ENCODE results near the gene BRD4.

Gene BRD4

GRCh38 chr19:15300533-15301197, 31.7 kb downstream of the BRD4 start:
- CTCF ChIA-PET: interaction anchor here (0.6 to 0.7 kb wide), 2 partner anchors 17 to 126 kb away, joined by 3 read pairs; no protein-coding TSS in a partner anchor
- Histone ChIP-seq H3K27ac (ENCODE audit: extremely low read depth, low read depth, low read length) (no peak overlapping the region), H3K4me3 (ENCODE audit: low read depth, low read length) (no peak overlapping the region), H3K36me3 (ENCODE audit: control insufficient read depth in 2 of 2, insufficient read depth in 1 of 2, low read length in 2 of 2) (peaks cover 0 to 10% of the 10 kb centered on the region in 2 experiments; a peak in 2 of 3 replicates), H3K9me3 (ENCODE audit: control insufficient read depth, insufficient read depth, low read depth, low read length) (no peaks in the 10 kb centered on the region), H3K4me1 (ENCODE audit: control insufficient read depth, insufficient read depth, low read length) (peaks cover 46% of the 10 kb centered on the region)
- TF ChIP-seq SP7 (tag by site-specific recombination; IDR thresholded peaks at IDR 0.05) (peak; percentile 36; the same call in 1 of the 2 replicates), ZNF830 (tag by site-specific recombination; IDR thresholded peaks at IDR 0.05; ENCODE audit: low read depth) (no peak), PRDM4 (tag by site-specific recombination; IDR thresholded peaks at IDR 0.05) (peak; percentile 45; the same call in 1 of the 2 replicates), ZNF10 (tag by site-specific recombination; IDR thresholded peaks at IDR 0.05) (0 out of 2 replicates have a peak, but pooled peaks have one; percentile 12), ZNF629 (tag by site-specific recombination; IDR thresholded peaks at IDR 0.05) (no peak), ZNF561 (tag by site-specific recombination; IDR thresholded peaks at IDR 0.05; ENCODE audit: borderline replicate concordance) (0 out of 2 replicates have a peak, but pooled peaks have one; percentile 49), EGR2 (tag by site-specific recombination; IDR thresholded peaks at IDR 0.05; ENCODE audit: low read depth) (no peak), GLIS1 (tag by site-specific recombination; IDR thresholded peaks at IDR 0.05) (peak; percentile 29; the same call in 1 of the 2 replicates), ZNF549 (tag by site-specific recombination; IDR thresholded peaks at IDR 0.05) (no peak), ZBTB20 (tag by site-specific recombination; IDR thresholded peaks at IDR 0.05) (peak; percentile 25; the same call in 1 of the 2 replicates), ZNF146 (tag by site-specific recombination; IDR thresholded peaks at IDR 0.05) (peak; percentile 87)
- TF ChIP-seq, protein P1, sequence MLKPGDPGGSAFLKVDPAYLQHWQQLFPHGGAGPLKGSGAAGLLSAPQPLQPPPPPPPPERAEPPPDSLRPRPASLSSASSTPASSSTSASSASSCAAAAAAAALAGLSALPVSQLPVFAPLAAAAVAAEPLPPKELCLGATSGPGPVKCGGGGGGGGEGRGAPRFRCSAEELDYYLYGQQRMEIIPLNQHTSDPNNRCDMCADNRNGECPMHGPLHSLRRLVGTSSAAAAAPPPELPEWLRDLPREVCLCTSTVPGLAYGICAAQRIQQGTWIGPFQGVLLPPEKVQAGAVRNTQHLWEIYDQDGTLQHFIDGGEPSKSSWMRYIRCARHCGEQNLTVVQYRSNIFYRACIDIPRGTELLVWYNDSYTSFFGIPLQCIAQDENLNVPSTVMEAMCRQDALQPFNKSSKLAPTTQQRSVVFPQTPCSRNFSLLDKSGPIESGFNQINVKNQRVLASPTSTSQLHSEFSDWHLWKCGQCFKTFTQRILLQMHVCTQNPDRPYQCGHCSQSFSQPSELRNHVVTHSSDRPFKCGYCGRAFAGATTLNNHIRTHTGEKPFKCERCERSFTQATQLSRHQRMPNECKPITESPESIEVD (tag by site-specific recombination; IDR thresholded peaks at IDR 0.05): peak; percentile 61; the same call in 1 of the 2 replicates
- TF ChIP-seq, protein P2, sequence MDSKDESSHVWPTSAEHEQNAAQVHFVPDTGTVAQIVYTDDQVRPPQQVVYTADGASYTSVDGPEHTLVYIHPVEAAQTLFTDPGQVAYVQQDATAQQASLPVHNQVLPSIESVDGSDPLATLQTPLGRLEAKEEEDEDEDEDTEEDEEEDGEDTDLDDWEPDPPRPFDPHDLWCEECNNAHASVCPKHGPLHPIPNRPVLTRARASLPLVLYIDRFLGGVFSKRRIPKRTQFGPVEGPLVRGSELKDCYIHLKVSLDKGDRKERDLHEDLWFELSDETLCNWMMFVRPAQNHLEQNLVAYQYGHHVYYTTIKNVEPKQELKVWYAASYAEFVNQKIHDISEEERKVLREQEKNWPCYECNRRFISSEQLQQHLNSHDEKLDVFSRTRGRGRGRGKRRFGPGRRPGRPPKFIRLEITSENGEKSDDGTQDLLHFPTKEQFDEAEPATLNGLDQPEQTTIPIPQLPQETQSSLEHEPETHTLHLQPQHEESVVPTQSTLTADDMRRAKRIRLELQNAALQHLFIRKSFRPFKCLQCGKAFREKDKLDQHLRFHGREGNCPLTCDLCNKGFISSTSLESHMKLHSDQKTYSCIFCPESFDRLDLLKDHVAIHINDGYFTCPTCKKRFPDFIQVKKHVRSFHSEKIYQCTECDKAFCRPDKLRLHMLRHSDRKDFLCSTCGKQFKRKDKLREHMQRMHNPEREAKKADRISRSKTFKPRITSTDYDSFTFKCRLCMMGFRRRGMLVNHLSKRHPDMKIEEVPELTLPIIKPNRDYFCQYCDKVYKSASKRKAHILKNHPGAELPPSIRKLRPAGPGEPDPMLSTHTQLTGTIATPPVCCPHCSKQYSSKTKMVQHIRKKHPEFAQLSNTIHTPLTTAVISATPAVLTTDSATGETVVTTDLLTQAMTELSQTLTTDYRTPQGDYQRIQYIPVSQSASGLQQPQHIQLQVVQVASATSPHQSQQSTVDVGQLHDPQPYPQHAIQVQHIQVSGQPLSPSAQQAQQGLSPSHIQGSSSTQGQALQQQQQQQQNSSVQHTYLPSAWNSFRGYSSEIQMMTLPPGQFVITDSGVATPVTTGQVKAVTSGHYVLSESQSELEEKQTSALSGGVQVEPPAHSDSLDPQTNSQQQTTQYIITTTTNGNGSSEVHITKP (tag by site-specific recombination; IDR thresholded peaks at IDR 0.05): peak; percentile 95
- POLR2A ChIA-PET: no interaction called here

DNA sequence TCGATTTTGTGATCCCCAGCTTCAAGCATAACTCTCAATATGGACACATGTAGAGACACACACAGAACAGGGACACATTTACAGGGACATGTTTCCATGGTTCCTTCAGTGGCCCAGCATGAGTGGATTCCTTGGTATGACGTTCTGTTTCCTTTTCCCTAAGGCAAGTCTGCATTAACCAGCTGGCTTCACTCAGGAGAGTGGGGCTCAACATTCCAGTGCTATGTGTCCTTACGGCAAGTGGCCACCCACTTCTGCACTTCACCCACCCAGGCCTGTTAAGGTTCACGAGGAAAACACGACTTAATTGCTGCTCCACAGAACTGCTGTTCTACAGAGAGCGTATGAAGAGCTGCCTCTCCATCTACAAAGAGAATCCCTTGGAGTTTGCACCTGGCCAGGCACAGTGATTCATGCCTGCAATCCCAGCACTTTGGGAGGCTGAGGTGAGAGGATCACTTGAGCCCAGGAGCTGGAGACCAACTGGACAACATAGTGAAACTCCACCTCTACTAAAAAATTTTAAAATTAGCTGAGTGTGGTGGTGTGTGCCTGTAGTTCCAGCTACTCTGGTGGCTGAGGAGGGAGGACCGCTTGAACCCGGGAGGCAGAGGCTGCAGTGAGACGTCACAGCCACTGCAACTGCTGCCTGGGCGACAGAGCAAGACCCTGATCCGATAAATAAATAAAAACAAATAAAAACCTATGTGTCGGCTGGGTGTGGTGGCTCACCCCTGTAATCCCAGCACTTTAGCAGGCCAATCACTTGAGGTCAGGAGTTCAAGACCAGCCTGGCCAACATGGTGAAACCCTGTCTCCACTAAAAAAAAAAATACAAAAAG, 32.5 kb downstream of the BRD4 start:
- H3K4me3 ChIP-seq (ENCODE audit: low read depth, low read length): no peak overlapping the region
- H3K4me1 ChIP-seq (ENCODE audit: control insufficient read depth, insufficient read depth, low read length): peaks cover 49% of the 10 kb centered on the region
- POLR2A ChIA-PET: interaction anchor here (0.6 kb wide), 1 partner anchor 22 kb away, joined by 3 read pairs; no protein-coding TSS in a partner anchor
- TF ChIP-seq ZNF843 (tag by site-specific recombination; IDR thresholded peaks at IDR 0.05) (no peak), ZNF121 (tag by site-specific recombination; IDR thresholded peaks at IDR 0.05) (peak; percentile 62; the same call in 1 of the 2 replicates), ZBTB17 (tag by site-specific recombination; IDR thresholded peaks at IDR 0.05) (no peak), ZNF777 (tag by site-specific recombination; IDR thresholded peaks at IDR 0.05; ENCODE audit: borderline replicate concordance) (no peak), ZNF112 (tag by site-specific recombination; IDR thresholded peaks at IDR 0.05) (no peak), ZNF16 (tag by site-specific recombination; IDR thresholded peaks at IDR 0.05; ENCODE audit: low read depth) (no peak), MYNN (tag by site-specific recombination; IDR thresholded peaks at IDR 0.05; ENCODE audit: borderline replicate concordance) (no peak), MEIS1 (CRISPR knock-in tag; IDR thresholded peaks at IDR 0.05; ENCODE audit: borderline replicate concordance) (no peak), ZNF239 (tag by site-specific recombination; IDR thresholded peaks at IDR 0.05) (no peak)
- no peaks in the 10 kb centered on the region for H3K9me3 ChIP-seq (ENCODE audit: control insufficient read depth, insufficient read depth, low read depth, low read length)
- CTCF ChIA-PET: interaction anchor here (1.0 kb wide), 1 partner anchor 17 kb away, joined by 3 read pairs; no protein-coding TSS in a partner anchor
- H3K27ac ChIP-seq (ENCODE audit: extremely low read depth, low read depth, low read length): peak overlapping the region; percentile 12; the same call in 1 of the 2 replicates
- H3K36me3 ChIP-seq (ENCODE audit: control insufficient read depth in 2 of 2, insufficient read depth in 1 of 2, low read length in 2 of 2): peaks cover 0 to 10% of the 10 kb centered on the region in 2 experiments; a peak in 2 of 3 replicates

Data from HEK293 (cell line).